PC-9 (cell line): ENCODE results near the gene ADARB2. TPM values are rescaled to one million over a fixed set of nuclear protein-coding genes. Genes with fewer than 3 reads are reported as not detected.

Experiments used
- BruUV-seq: library from RNA; stranded (reverse); fragments of 400-500 nt; replicated peaks from 2 replicates; lab custom pipeline; 2021; lab: Mats Ljungman, UMichigan
- CTCF ChIA-PET: fragments of 300-600 bp; sonication (Branson Sonifier 250); formaldehyde crosslinking; loops from one replicate; lab custom pipeline; 2022; ENCODE audit warnings: antibody characterized with exemption; lab: Charles Lee
- POLR2A ChIA-PET: fragments of 300-600 bp; sonication (Branson Sonifier 250); formaldehyde crosslinking; loops from one replicate; lab custom pipeline; 2022; ENCODE audit warnings: antibody characterized with exemption; ENCODE audit not compliant: unreplicated experiment; lab: Charles Lee
- DNase-seq, 2 experiments: peaks; one replicate each; pipeline versions ENCODE4 v3.0.0 to v3.0.0-alpha.2; 2015 to 2022; ENCODE audit warnings: mixed read lengths in 1 of 2
- H2AFZ ChIP-seq: fragments of 200-600 bp; sonication (generic); 2 replicates; pipeline ENCODE4 v1.8.1; 2017; ENCODE audit warnings: antibody characterized with exemption
- H3F3A ChIP-seq: fragments of 200-600 bp; sonication (generic); 2 replicates; pipeline ENCODE4 v1.8.1; 2017; ENCODE audit warnings: antibody characterized with exemption, mild to moderate bottlenecking, low read depth; ENCODE audit not compliant: insufficient read depth
- H3K27ac ChIP-seq: fragments of 200-600 bp; sonication (generic); 2 replicates; pipeline ENCODE4 v1.6.1; 2016; ENCODE audit warnings: mixed run types
- H3K27me3 ChIP-seq: fragments of 200-600 bp; sonication (generic); 2 replicates; pipeline ENCODE4 v1.6.1; 2016; ENCODE audit warnings: low read depth, mixed run types; ENCODE audit not compliant: insufficient read depth
- H3K36me3 ChIP-seq: fragments of 200-600 bp; sonication (generic); 2 replicates; pipeline ENCODE4 v1.6.1; 2016; ENCODE audit warnings: low read depth, mixed run types
- H3K4me1 ChIP-seq: fragments of 200-600 bp; sonication (generic); replicated peaks from 2 replicates; pipeline ENCODE4 v1.6.1; 2016; ENCODE audit warnings: mixed run types; ENCODE audit not compliant: insufficient read depth
- H3K4me2 ChIP-seq: fragments of 200-600 bp; sonication (generic); 2 replicates; pipeline ENCODE4 v1.6.1; 2017; ENCODE audit warnings: mixed run types
- H3K4me3 ChIP-seq: fragments of 200-600 bp; sonication (generic); 2 replicates; pipeline ENCODE4 v1.6.1; 2016; ENCODE audit warnings: mixed run types
- H3K79me2 ChIP-seq: fragments of 200-600 bp; sonication (generic); 2 replicates; pipeline ENCODE4 v1.6.1; 2017; ENCODE audit warnings: low read depth, mixed run types
- H3K9me2 ChIP-seq: fragments of 200-600 bp; sonication (generic); 2 replicates; pipeline ENCODE4 v1.8.1; 2017; ENCODE audit warnings: mild to moderate bottlenecking; ENCODE audit not compliant: insufficient read depth
- H3K9me3 ChIP-seq: fragments of 200-600 bp; sonication (generic); 2 replicates; pipeline ENCODE4 v1.8.1; 2016; ENCODE audit warnings: low read depth; ENCODE audit not compliant: insufficient read depth
- H4K20me1 ChIP-seq: fragments of 200-600 bp; sonication (generic); 2 replicates; pipeline ENCODE4 v1.8.1; 2017; ENCODE audit not compliant: insufficient read depth
- CTCF ChIP-seq: fragments of 200-600 bp; sonication (generic); conservative IDR thresholded peaks from 2 replicates; pipeline ENCODE4 v1.6.1; 2017; ENCODE audit warnings: mixed run types, antibody characterized with exemption, mild to moderate bottlenecking, moderate library complexity
- EZH2 ChIP-seq: fragments of 200-600 bp; sonication (generic); IDR thresholded peaks from 2 replicates; pipeline ENCODE4 v1.8.0; 2017; ENCODE audit warnings: antibody characterized with exemption, low read depth
- intact Hi-C: fragments of 100-400 bp; cut with micrococcal nuclease; formaldehyde crosslinking; loops from one replicate; pipeline ENCODE4 v1.10.0; 2022; ENCODE audit not compliant: unreplicated experiment
- total RNA-seq: library from RNA; stranded (reverse); gene quantifications from 2 replicates; pipeline ENCODE4 v1.2.3, GENCODE V29; 2021

The ADARB2 gene
- total RNA-seq, 1 experiment from 2014 or later = not detected

DNA sequence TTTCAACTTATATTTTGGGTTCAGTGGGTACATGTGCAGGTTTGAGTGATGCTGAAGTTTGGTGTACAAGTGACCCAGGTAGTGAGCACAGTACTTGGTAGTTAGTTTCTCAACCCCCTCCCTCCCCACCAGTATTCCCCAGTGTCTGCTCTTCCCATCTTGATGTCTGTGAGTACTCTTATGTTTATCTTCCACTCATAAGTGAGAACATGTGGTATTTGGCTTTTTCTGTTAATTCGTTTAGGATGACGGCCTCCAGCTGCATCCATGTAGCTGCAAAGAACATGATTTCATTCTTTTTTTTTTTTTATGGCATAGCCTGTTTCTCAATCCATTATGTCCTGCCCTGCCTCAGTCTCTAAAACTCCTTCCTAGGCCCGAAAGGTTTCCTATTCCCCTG lies 459.0 kb downstream of the ADARB2 start:
- no TSS peak for BruUV-seq
- Histone ChIP-seq H3K9me3 (no peaks in the 10 kb centered on the region), H3F3A (no peaks in the 10 kb centered on the region), H3K4me2 (no peak overlapping the region), H3K79me2 (no peaks in the 10 kb centered on the region), H2AFZ (no peak overlapping the region), H3K4me1 (no peaks in the 10 kb centered on the region), H3K36me3 (no peaks in the 10 kb centered on the region), H3K4me3 (no peak overlapping the region), H3K9me2 (no peaks in the 10 kb centered on the region), H4K20me1 (no peaks in the 10 kb centered on the region), H3K27ac (no peak overlapping the region), H3K27me3 (peaks cover 56% of the 10 kb centered on the region)
- no peak for DNase-seq
- TF ChIP-seq CTCF (no peak), EZH2 (no peak)
- CTCF ChIA-PET = no interaction called here
- POLR2A ChIA-PET = no interaction called here
- intact Hi-C loops = no loop called here

DNA sequence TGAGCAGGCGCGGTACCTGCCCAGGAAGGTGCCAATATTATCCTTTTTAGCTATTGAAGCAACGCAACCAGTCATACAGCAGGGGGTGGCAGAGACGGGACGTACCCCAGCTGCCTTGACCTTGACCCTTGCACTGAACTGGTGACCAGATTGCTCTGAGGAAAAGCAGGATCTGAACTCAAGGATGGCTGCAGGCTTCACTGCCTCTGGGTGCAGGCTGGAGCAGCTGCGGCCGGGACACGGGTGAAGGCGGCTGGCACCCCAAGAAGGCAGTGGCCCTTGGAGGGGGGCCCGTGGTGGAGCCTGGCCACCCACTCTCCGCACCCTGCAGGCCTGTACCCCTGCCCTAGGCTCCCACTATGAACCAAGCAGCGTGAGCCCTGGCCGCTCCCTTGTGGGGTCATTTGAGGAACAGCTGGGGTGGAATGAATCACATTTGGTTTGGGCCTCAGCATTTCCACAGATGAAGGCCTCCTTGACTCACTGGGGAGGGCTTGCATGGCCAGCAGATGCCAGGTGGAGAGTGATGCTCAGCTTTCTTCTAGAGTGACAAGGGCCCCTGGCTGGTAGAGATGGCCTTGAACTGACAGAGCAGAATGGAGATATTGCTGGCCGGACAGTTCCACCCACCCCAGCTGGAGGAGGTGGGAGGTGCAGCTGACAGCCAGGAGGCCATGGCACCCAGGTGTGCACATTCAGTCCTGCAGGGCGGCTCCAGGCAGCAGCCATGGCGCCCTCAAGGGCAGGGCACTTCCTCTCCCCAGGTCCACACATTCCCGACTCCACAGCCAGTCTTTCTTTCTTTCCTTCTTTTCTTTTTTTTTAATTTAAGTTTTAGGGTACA lies 462.4 kb downstream of the ADARB2 start:
- no peaks in the 10 kb centered on the region for H3K4me1 ChIP-seq
- ChIA-PET POLR2A (no interaction called here), CTCF (no interaction called here)
- DNase-seq = no peak
- H3K79me2 ChIP-seq = no peaks in the 10 kb centered on the region
- no peaks in the 10 kb centered on the region for H3K9me2 ChIP-seq
- peaks cover 51% of the 10 kb centered on the region for H3K27me3 ChIP-seq
- intact Hi-C loops = no loop called here
- H3K27ac ChIP-seq = no peak overlapping the region
- TF ChIP-seq CTCF (no peak), EZH2 (no peak)
- no peak overlapping the region for H3K4me3 ChIP-seq
- H3K4me2 ChIP-seq = no peak overlapping the region
- no peak overlapping the region for H2AFZ ChIP-seq
- no peaks in the 10 kb centered on the region for H3K9me3 ChIP-seq
- BruUV-seq = no TSS peak
- H3F3A ChIP-seq = no peaks in the 10 kb centered on the region
- H3K36me3 ChIP-seq = no peaks in the 10 kb centered on the region
- H4K20me1 ChIP-seq = no peaks in the 10 kb centered on the region

GRCh38 chr10:1274111-1274661 lies 463.1 kb downstream of the ADARB2 start:
- no peaks in the 10 kb centered on the region for H3F3A ChIP-seq
- H4K20me1 ChIP-seq = no peaks in the 10 kb centered on the region
- ChIA-PET POLR2A (no interaction called here), CTCF (no interaction called here)
- no peak for DNase-seq
- no TSS peak for BruUV-seq
- no peaks in the 10 kb centered on the region for H3K4me1 ChIP-seq
- H3K4me3 ChIP-seq = no peak overlapping the region
- no peak overlapping the region for H3K27ac ChIP-seq
- no peaks in the 10 kb centered on the region for H3K9me2 ChIP-seq
- peaks cover 51% of the 10 kb centered on the region for H3K27me3 ChIP-seq
- no peaks in the 10 kb centered on the region for H3K9me3 ChIP-seq
- H2AFZ ChIP-seq = no peak overlapping the region
- intact Hi-C loops = no loop called here
- no peak overlapping the region for H3K4me2 ChIP-seq
- no peaks in the 10 kb centered on the region for H3K36me3 ChIP-seq
- H3K79me2 ChIP-seq = no peaks in the 10 kb centered on the region
- TF ChIP-seq EZH2 (no peak), CTCF (no peak)
